ENCODE results near the gene TBL1Y. TPM values are rescaled to one million over a fixed set of nuclear protein-coding genes. Genes with fewer than 3 reads are reported as not detected.

The TBL1Y gene
- total and polyA plus RNA-seq, 2 of the 4 experiments (the other 2 are of a cell fraction) = not detected

DNA sequence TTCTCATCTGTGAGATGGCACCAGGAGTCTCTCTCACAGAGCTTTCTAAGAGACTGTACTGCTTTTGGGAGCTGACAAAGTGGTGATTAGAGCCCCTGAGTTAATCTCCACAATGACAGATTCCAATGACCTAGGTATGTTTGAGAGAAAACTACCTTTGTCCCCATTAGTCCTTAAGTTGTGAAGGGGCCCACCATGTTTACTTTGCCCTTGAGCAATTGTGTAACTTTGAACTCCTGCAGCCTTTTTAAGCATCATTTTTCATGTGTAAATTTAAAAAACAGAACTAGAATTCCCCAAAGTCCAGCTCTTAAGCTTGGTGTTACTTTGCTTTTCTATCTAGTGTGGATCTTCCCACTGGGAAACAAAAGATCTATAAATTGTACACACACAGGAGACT lies 2.9 kb downstream of the TBL1Y start:
- Histone ChIP-seq H3K9me3 (ENCODE audit: control insufficient read depth, insufficient read depth, low read length) (no peaks in the 10 kb centered on the region), H4K20me1 (ENCODE audit: insufficient read depth, low read length) (no peaks in the 10 kb centered on the region), H3K4me3 (ENCODE audit: insufficient read depth, low read depth, low read length) (no peak overlapping the region), H3K79me1 (ENCODE audit: low read depth in 1 of 2, low read length in 2 of 2) (no peaks in the 10 kb centered on the region), H3K56ac (ENCODE audit: extremely low read depth, insufficient read depth, low read length) (no peak overlapping the region), H2AK9ac (replicated peaks; ENCODE audit: low read depth, low read length, poor library complexity) (no peak overlapping the region), H3K4me2 (ENCODE audit: low read depth, low read length) (no peak overlapping the region), H3K36me3 (ENCODE audit: control insufficient read depth, insufficient read depth, low read length) (no peaks in the 10 kb centered on the region), H4K8ac (ENCODE audit: low read depth in 2 of 2, low read length in 2 of 2) (no peak overlapping the region), H3K4me1 (ENCODE audit: control insufficient read depth, insufficient read depth, low read length) (no peaks in the 10 kb centered on the region), H2BK5ac (ENCODE audit: low read depth, low read length, poor library complexity, severe bottlenecking) (no peak overlapping the region), H3K14ac (replicated peaks; ENCODE audit: low read depth, low read length) (no peak overlapping the region), H3K27me3 (ENCODE audit: control insufficient read depth, insufficient read depth, low read length) (no peaks in the 10 kb centered on the region), H2BK20ac (ENCODE audit: low read depth, low read length) (no peak overlapping the region), H3K4ac (ENCODE audit: low read depth, low read length) (no peak overlapping the region), H2AFZ (replicated peaks; ENCODE audit: low read length, poor library complexity) (no peak overlapping the region), H3K18ac (ENCODE audit: low read depth, low read length) (no peak overlapping the region), H3K9me1 (ENCODE audit: insufficient read depth, low read length) (no peaks in the 10 kb centered on the region), H3K23ac (ENCODE audit: low read depth, low read length) (no peak overlapping the region), H3K27ac (ENCODE audit: insufficient read depth, low read length) (no peak overlapping the region), H3K9ac (ENCODE audit: low read depth, low read length) (no peak overlapping the region), H2BK15ac (ENCODE audit: low read depth, low read length) (no peak overlapping the region), H4K91ac (ENCODE audit: insufficient read depth, low read depth, low read length) (no peak overlapping the region), H2AK5ac (ENCODE audit: low read depth, low read length) (no peak overlapping the region), H4K5ac (ENCODE audit: low read depth, low read length) (no peak overlapping the region), H2BK120ac (ENCODE audit: low read depth, low read length) (no peak overlapping the region)
- dilution Hi-C loops (cut with HindIII; ENCODE audit: low sequenced_read_pairs, unreplicated experiment) (no loop called here), intact Hi-C loops (cut with micrococcal nuclease) (no loop called here), in situ Hi-C loops (cut with MboI; ENCODE audit: low sequenced_read_pairs) (no loop called here)
- ChIA-PET CTCF (no interaction called here), POLR2A (ENCODE audit: unreplicated experiment) (no interaction called here)
- TF ChIP-seq POLR2A (IDR thresholded peaks at IDR 0.05; ENCODE audit: low read depth, low read length) = no peak
- TF ChIP-seq RAD21 (IDR thresholded peaks at IDR 0.05; ENCODE audit: low read length) = no peak
- TF ChIP-seq RCOR1 (IDR thresholded peaks at IDR 0.05; ENCODE audit: insufficient replicate concordance, low read length) = no peak
- DNase-seq = no peak
- no peak for ATAC-seq (ENCODE audit: low read depth)
- BruUV-seq (replicated peaks) = no TSS peak

Data from IMR-90 (cell line).